ENCODE data around the gene MYH7. TPM values are rescaled to one million over a fixed set of nuclear protein-coding genes. Genes with fewer than 3 reads are reported as not detected.
"Not testable (repeated sequence)": the region's sequence is repeated elsewhere in the genome, so short reads cannot be mapped to it uniquely, and the experiment has no call there.

MYH7 gene
- polyA plus RNA-seq, 4 donors = 0.37 to 8.6 (median 2.6) TPM

GRCh38 chr14:23417269-23417668, 18.2 kb downstream of the MYH7 start:
- H3K27me3 ChIP-seq (ENCODE audit: control insufficient read depth in 3 of 3, insufficient read depth in 3 of 3, low read length in 3 of 3); H3K36me3 ChIP-seq (ENCODE audit: control insufficient read depth in 3 of 3, insufficient read depth in 2 of 3, low read depth in 1 of 3, low read length in 3 of 3); H3K27ac ChIP-seq (ENCODE audit: low read depth in 1 of 3, low read length in 2 of 3); H3K9me3 ChIP-seq (ENCODE audit: control insufficient read depth in 2 of 2, insufficient read depth in 1 of 2, low read depth in 1 of 2, low read length in 1 of 2); H3K4me1 ChIP-seq (ENCODE audit: control insufficient read depth in 3 of 3, insufficient read depth in 2 of 3, low read depth in 1 of 3, low read length in 2 of 3); H3K4me3 ChIP-seq (ENCODE audit: low read depth in 1 of 3, low read length in 3 of 3); DNase-seq; FAIRE-seq: not testable (repeated sequence)
- 84 to 90% (median 86%) methylated on average over 12 of the region's 12 CpGs for WGBS, 3 donors

- FAIRE-seq (no peak), DNase-seq (no peak)
- Histone ChIP-seq H3K27ac (ENCODE audit: low read depth in 1 of 3, low read length in 2 of 3) (no peak overlapping the region), H3K4me3 (ENCODE audit: low read depth in 1 of 3, low read length in 3 of 3) (no peak overlapping the region), H3K9me3 (ENCODE audit: control insufficient read depth in 2 of 2, insufficient read depth in 1 of 2, low read depth in 1 of 2, low read length in 1 of 2) (no peaks in the 10 kb centered on the region), H3K4me1 (ENCODE audit: control insufficient read depth in 3 of 3, insufficient read depth in 2 of 3, low read depth in 1 of 3, low read length in 2 of 3) (no peaks in the 10 kb centered on the region), H3K27me3 (ENCODE audit: control insufficient read depth in 3 of 3, insufficient read depth in 3 of 3, low read length in 3 of 3) (no peaks in the 10 kb centered on the region), H3K36me3 (ENCODE audit: control insufficient read depth in 3 of 3, insufficient read depth in 2 of 3, low read depth in 1 of 3, low read length in 3 of 3) (no peaks in the 10 kb centered on the region)
- WGBS, 3 donors = 81 to 83% (median 81%) methylated on average over 11 of the region's 11 CpGs
Observed at GRCh38 chr14:23416801-23417200, 18.7 kb downstream of the MYH7 start.

DNA sequence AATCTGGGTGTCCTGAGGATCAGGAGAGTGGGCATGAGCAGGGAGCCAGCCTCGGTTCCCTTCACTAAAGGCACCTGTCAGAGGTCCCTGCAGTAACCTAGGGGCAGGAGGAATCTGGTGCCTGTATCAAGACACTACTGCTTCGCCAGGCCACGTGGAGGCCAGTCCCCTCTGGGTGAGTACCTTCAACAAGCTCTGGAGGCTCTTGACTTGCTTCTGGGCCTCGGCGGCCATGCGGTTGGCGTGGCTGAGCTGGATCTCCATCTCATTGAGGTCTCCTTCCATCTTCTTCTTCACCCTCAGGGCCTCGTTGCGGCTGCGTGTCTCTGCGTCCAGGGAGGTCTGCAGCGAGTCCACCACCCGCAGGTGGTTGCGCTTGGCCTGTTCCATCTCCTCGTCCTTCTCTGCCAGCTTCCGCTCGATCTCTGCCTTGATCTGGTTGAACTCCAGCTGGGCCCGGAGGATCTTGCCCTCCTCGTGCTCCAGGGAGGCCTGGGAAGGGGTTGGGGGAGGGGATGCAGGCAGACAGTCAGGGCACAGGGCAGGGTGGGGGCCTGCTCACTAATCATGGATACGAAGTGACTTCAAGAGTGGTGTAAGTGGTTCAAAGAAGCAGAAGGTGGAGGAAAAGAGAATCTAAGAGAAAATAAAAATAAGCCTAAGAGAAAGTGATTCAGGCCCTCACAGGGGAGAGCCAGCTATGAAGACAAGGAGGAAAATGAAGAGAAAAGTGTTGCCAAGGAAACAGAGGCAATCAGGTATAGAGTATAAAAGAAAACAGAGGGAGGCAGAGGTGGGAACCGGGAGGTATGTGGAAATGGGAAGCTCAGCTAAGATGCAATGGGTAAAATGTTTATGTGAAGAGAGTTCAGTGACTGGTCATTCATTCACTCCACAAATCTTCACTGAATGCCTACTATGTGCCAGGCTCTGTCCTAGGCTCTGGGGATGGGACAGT, 19.4 kb downstream of the MYH7 start:
- Histone ChIP-seq H3K27me3 (ENCODE audit: control insufficient read depth in 3 of 3, insufficient read depth in 3 of 3, low read length in 3 of 3) (no peaks in the 10 kb centered on the region), H3K36me3 (ENCODE audit: control insufficient read depth in 3 of 3, insufficient read depth in 2 of 3, low read depth in 1 of 3, low read length in 3 of 3) (no peaks in the 10 kb centered on the region), H3K4me3 (ENCODE audit: low read depth in 1 of 3, low read length in 3 of 3) (no peak overlapping the region), H3K27ac (ENCODE audit: low read depth in 1 of 3, low read length in 2 of 3) (no peak overlapping the region), H3K4me1 (ENCODE audit: control insufficient read depth in 3 of 3, insufficient read depth in 2 of 3, low read depth in 1 of 3, low read length in 2 of 3) (no peaks in the 10 kb centered on the region), H3K9me3 (ENCODE audit: control insufficient read depth in 2 of 2, insufficient read depth in 1 of 2, low read depth in 1 of 2, low read length in 1 of 2) (no peaks in the 10 kb centered on the region)
- 67 to 77% (median 73%) methylated on average over 17 to 21 of the region's 21 CpGs for WGBS, 3 donors
- DNase-seq = no peak
- FAIRE-seq = no peak

DNA sequence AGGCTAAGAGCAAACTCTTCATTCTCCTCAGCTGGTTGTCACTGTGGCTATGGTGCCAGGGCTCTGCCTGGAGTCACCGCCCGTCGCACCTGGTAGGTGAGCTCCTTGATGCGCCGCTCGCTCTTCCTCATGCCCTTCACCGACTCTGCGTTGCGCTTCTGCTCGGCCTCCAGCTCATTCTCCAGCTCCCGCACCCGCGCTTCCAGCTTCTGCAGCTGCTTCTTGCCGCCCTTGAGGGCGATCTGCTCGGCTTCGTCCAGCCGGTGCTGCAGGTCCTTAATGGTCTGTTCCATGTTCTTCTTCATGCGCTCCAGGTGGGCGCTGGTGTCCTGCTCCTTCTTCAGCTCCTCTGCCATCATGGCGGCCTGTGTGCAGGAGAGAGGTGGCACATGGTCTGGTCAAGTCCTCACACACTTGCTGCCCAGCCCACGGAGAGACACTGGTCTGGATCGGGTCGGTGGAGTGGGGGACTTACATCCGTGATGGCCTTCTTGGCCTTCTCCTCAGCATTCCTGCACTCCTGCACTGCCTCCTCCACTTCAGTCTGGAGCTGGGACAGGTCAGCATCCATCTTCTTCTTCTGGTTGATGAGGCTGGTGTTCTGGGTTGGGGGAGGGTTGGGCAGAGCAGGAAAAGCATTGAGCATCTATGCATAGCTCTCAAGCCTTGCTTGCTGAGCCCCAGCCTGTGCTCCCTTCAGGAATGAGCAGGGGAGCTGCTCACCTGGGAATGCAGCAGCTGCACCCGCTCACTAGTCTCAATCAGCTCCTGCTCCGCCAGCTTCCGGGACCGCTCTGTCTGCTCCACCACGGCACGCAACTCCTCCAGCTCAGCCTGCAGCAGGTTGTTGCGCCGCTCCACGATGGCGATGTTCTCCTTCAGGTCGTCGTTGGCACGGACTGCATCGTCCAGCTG, 20.3 kb downstream of the MYH7 start:
- DNase-seq = no peak
- Histone ChIP-seq H3K9me3 (ENCODE audit: control insufficient read depth in 2 of 2, insufficient read depth in 1 of 2, low read depth in 1 of 2, low read length in 1 of 2) (no peaks in the 10 kb centered on the region), H3K36me3 (ENCODE audit: control insufficient read depth in 3 of 3, insufficient read depth in 2 of 3, low read depth in 1 of 3, low read length in 3 of 3) (no peaks in the 10 kb centered on the region), H3K4me1 (ENCODE audit: control insufficient read depth in 3 of 3, insufficient read depth in 2 of 3, low read depth in 1 of 3, low read length in 2 of 3) (no peaks in the 10 kb centered on the region), H3K27ac (ENCODE audit: low read depth in 1 of 3, low read length in 2 of 3) (no peak overlapping the region), H3K4me3 (ENCODE audit: low read depth in 1 of 3, low read length in 3 of 3) (no peak overlapping the region), H3K27me3 (ENCODE audit: control insufficient read depth in 3 of 3, insufficient read depth in 3 of 3, low read length in 3 of 3) (no peaks in the 10 kb centered on the region)
- WGBS, 3 donors = 92 to 94% (median 93%) methylated on average over 39 of the region's 39 CpGs
- no peak for FAIRE-seq

DNA sequence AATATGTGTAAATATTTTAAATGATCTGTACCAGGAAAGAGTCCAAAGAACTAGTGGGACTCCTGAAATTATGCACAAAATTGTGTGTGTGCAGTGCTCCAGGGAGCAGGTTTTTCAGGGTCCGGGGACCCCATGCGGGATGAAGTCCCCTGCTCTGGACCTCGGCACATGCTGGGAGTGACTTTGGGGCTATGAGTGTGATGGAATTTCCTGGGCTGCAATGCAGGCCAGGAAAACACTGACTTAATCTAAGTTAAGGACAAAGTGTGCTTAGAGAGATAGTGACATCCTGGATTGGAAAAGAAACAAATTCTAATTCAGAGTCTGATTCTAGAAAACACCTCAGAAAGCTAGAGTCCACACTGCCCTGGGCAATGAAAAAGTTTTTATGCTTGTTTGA, 21.2 kb downstream of the MYH7 start:
- no peaks in the 10 kb centered on the region for H3K9me3 ChIP-seq (ENCODE audit: control insufficient read depth in 2 of 2, insufficient read depth in 1 of 2, low read depth in 1 of 2, low read length in 1 of 2)
- FAIRE-seq (no peak), DNase-seq (no peak)
- H3K27ac ChIP-seq (ENCODE audit: low read depth in 1 of 3, low read length in 2 of 3) = no peak overlapping the region
- 69 to 86% (median 70%) methylated on average over 3 of the region's 3 CpGs for WGBS, 3 donors
- H3K4me1 ChIP-seq (ENCODE audit: control insufficient read depth in 3 of 3, insufficient read depth in 2 of 3, low read depth in 1 of 3, low read length in 2 of 3) = no peaks in the 10 kb centered on the region
- H3K36me3 ChIP-seq (ENCODE audit: control insufficient read depth in 3 of 3, insufficient read depth in 2 of 3, low read depth in 1 of 3, low read length in 3 of 3) = no peaks in the 10 kb centered on the region
- H3K4me3 ChIP-seq (ENCODE audit: low read depth in 1 of 3, low read length in 3 of 3) = no peak overlapping the region
- no peaks in the 10 kb centered on the region for H3K27me3 ChIP-seq (ENCODE audit: control insufficient read depth in 3 of 3, insufficient read depth in 3 of 3, low read length in 3 of 3)

DNA sequence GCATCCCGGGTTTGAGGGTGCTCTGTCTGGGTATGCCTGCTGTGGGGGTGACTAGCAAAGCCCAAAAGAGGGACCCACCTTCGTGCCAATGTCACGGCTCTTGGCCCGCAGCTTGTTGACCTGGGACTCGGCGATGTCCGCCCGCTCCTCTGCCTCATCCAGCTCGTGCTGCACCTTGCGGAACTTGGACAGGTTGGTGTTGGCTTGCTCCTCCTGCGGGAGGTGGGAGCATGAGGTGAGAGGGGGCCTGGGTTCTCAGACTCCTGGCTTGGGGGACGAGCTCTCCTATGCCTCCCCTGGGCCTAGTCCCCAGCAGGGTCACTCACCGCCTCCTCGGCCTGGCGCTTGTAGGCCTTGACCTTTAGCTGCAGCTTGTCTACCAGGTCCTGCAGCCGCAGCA, 21.8 kb downstream of the MYH7 start:
- Histone ChIP-seq H3K4me3 (ENCODE audit: low read depth in 1 of 3, low read length in 3 of 3) (no peak overlapping the region), H3K27ac (ENCODE audit: low read depth in 1 of 3, low read length in 2 of 3) (no peak overlapping the region), H3K4me1 (ENCODE audit: control insufficient read depth in 3 of 3, insufficient read depth in 2 of 3, low read depth in 1 of 3, low read length in 2 of 3) (no peaks in the 10 kb centered on the region), H3K27me3 (ENCODE audit: control insufficient read depth in 3 of 3, insufficient read depth in 3 of 3, low read length in 3 of 3) (no peaks in the 10 kb centered on the region), H3K9me3 (ENCODE audit: control insufficient read depth in 2 of 2, insufficient read depth in 1 of 2, low read depth in 1 of 2, low read length in 1 of 2) (no peaks in the 10 kb centered on the region), H3K36me3 (ENCODE audit: control insufficient read depth in 3 of 3, insufficient read depth in 2 of 3, low read depth in 1 of 3, low read length in 3 of 3) (no peaks in the 10 kb centered on the region)
- DNase-seq (no peak), FAIRE-seq (no peak)
- WGBS, 3 donors = 86 to 93% (median 89%) methylated on average over 16 of the region's 16 CpGs

DNA sequence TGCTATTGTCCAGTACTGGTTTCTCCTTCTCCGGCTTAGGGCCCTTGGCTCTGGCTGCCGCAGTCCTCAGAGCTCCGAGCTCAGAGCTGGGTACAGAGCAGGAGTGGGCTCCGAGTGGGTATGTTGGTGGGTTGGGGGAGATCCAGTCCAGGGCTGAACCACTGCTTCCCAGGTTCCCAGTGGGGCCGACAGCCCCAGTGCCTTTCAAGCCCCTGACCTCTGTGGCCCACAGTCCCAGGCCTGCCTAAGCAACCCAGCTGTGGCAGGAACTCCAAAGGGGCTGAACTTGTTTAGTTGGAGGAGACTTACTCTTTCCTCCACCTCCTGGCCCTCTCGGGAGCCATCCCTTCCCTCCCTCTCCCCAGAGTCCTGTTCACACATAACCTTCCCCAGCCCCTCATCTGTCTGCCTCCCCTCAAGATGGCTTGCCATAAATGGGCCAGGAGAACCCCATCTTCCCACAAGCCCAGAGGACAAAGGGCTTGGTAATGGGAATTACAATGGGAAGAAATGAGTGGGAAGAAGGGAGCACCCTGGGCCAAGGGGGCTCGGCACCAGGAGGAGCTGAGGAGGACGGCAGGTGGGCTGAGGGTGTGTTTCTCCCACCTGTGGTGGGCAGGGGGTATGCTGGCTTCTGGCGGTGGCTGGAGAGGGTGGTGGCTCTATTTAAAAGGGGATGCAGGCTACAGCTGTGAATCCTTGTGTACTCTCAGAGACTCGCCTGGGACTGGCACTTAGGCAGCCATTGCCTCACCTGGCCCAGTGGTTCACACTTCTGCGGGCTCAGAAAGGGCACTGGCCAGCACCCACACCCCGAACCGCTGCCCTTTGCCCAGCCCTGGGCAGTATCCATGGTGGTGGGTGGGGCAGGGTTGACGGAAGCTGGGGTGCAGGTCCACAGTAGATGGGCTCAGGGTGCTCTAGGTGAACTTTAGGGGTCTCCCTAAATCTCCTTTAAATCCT, 23.6 kb downstream of the MYH7 start:
- H3K4me1 ChIP-seq (ENCODE audit: control insufficient read depth in 3 of 3, insufficient read depth in 2 of 3, low read depth in 1 of 3, low read length in 2 of 3) = no peaks in the 10 kb centered on the region

More for the DNA sequence above, 23.6 kb downstream of the MYH7 start:
- Histone ChIP-seq H3K27ac (ENCODE audit: low read depth in 1 of 3, low read length in 2 of 3) (no peak overlapping the region), H3K9me3 (ENCODE audit: control insufficient read depth in 2 of 2, insufficient read depth in 1 of 2, low read depth in 1 of 2, low read length in 1 of 2) (no peaks in the 10 kb centered on the region), H3K36me3 (ENCODE audit: control insufficient read depth in 3 of 3, insufficient read depth in 2 of 3, low read depth in 1 of 3, low read length in 3 of 3) (no peaks in the 10 kb centered on the region), H3K27me3 (ENCODE audit: control insufficient read depth in 3 of 3, insufficient read depth in 3 of 3, low read length in 3 of 3) (no peaks in the 10 kb centered on the region), H3K4me3 (ENCODE audit: low read depth in 1 of 3, low read length in 3 of 3) (no peak overlapping the region)
- 63 to 76% (median 73%) methylated on average over 14 of the region's 14 CpGs for WGBS, 3 donors
- FAIRE-seq (no peak), DNase-seq (peak in 1 of 2 donors; percentile 48)

All from small intestine (tissue), 7 donors.